ENCODE measurements around the gene TDRD7.
A peak's percentile ranks its signal among the peaks of the same experiment; 100 is the strongest.

The TDRD7 gene

GRCh38 chr9:97411789-97412625, at the start of gene TDRD7:
TDRD7 (plus strand) TSS chr9:97412096; CDS start chr9:97428466, 16,370 bp downstream.
- peak; percentile 84 to 89 (median 85) for DNase-seq (ENCODE audit: low read depth in 4 of 4, low spot score in 1 of 4)

- no peak for DNase-seq (ENCODE audit: low read depth in 4 of 4, low spot score in 1 of 4)
Observed at GRCh38 chr9:97362777-97363545, 48.9 kb upstream of the TDRD7 start.

- no peak for DNase-seq (ENCODE audit: low read depth in 4 of 4, low spot score in 1 of 4)
Observed at GRCh38 chr9:97363661-97364299, 48.1 kb upstream of the TDRD7 start.

DNA sequence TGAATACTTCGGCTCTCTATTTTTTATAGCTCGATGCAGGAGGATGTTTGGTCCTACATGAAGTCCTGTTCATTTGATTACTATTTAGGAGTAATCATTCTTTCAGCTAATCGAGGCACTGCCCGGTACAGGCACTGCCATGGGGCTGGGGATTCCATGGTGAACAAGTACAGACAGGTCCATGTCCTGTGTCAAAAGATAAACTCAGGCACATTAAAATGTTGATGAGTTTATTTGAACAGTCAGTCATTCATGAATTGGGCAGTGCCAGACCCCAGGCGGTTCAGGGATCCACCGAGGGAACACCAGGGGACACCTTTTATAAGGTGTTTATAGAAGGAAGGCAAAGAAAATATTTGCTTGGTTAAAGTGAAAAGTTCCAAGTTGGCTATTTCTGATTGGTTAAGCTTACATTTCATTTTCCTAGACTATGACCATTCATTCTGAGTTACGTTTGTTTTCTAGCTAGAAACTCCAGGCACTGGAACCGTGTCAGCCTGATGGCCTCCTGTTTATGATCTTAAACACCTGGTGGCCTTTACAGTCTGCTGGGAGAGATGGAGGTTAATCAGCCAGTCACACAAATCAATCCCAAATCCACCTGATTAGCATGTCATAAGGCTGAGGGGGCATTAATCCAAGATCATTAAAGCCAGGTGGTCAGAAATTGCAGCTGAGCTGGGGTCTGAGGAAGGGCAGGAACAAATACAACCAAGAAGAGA, 47.0 kb upstream of the TDRD7 start:
- no peak for DNase-seq (ENCODE audit: low read depth in 4 of 4, low spot score in 1 of 4)

GRCh38 chr9:97365634-97366033, 46.3 kb upstream of the TDRD7 start:
- DNase-seq (ENCODE audit: low read depth in 4 of 4, low spot score in 1 of 4) = no peak

GRCh38 chr9:97366476-97366875, 45.4 kb upstream of the TDRD7 start:
- DNase-seq (ENCODE audit: low read depth in 4 of 4, low spot score in 1 of 4) = no peak

DNA sequence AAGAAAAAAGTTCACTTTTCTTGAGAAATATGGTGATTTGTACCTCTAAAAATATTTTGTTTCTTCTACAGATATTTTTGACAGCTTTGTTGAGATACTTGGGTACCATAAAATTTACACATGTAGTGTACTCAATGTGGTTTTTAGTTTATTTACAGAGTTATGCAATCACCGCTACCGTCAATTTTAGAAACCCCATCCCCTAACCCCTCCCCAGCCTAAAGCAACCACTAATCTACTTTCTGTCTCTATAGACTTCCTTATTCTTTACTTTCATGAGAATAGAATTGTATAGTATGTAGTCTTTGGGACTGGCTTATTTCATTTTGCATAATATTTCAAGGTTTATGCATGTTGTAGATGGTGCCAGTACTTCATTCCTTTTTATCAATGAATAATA, 45.0 kb upstream of the TDRD7 start:
- no peak for DNase-seq (ENCODE audit: low read depth in 4 of 4, low spot score in 1 of 4)

GRCh38 chr9:97367729-97368128, 44.2 kb upstream of the TDRD7 start:
- no peak for DNase-seq (ENCODE audit: low read depth in 4 of 4, low spot score in 1 of 4)

DNA sequence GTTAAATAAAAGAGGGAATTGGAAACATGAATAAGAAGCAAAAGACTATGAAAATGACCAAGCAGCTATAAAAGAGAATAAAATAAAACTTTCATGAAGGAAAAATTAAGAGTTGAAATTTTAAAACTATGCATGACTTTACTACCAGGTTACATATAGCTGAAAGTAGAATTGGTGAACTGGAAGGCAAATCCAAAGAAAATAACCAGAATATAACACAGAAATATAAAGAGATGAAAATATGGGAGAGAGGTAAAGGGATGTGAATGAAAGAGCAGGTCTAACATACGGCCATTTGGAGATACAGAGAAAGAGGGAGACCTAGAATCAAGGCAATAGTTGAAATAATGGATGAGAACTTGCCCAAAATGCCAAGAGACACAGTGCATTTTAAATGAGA, 42.9 kb upstream of the TDRD7 start:
- DNase-seq (ENCODE audit: low read depth in 4 of 4, low spot score in 1 of 4) = no peak

DNA sequence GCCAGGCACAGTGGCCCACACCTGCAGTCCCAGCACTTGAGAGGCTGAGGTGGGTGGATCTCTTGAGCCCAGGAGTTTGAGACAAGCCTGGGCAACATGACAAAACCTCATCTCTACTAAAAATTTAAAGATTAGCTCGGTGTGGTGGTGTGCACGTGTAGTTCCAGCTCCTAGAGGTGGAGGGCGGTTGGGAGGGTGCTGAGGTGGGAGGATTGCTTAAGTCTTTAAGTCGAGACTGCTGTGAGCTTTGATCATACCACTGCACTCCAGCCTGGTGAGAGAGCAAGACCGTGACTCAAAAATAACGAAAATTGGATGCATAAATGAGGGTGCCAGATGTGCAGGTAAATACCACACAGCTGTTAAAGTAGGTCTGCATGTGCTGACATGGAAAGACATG, 39.3 kb upstream of the TDRD7 start:
- no peak for DNase-seq (ENCODE audit: low read depth in 4 of 4, low spot score in 1 of 4)

- DNase-seq (ENCODE audit: low read depth in 4 of 4, low spot score in 1 of 4) = no peak
Observed at GRCh38 chr9:97373331-97373730, 38.6 kb upstream of the TDRD7 start.

- DNase-seq (ENCODE audit: low read depth in 4 of 4, low spot score in 1 of 4) = no peak
Observed at GRCh38 chr9:97374811-97375210, 37.1 kb upstream of the TDRD7 start.

GRCh38 chr9:97376902-97377301, 35.0 kb upstream of the TDRD7 start:
- no peak for DNase-seq (ENCODE audit: low read depth in 4 of 4, low spot score in 1 of 4)

GRCh38 chr9:97382099-97382718, 29.7 kb upstream of the TDRD7 start:
- DNase-seq (ENCODE audit: low read depth in 4 of 4, low spot score in 1 of 4) = no peak

DNA sequence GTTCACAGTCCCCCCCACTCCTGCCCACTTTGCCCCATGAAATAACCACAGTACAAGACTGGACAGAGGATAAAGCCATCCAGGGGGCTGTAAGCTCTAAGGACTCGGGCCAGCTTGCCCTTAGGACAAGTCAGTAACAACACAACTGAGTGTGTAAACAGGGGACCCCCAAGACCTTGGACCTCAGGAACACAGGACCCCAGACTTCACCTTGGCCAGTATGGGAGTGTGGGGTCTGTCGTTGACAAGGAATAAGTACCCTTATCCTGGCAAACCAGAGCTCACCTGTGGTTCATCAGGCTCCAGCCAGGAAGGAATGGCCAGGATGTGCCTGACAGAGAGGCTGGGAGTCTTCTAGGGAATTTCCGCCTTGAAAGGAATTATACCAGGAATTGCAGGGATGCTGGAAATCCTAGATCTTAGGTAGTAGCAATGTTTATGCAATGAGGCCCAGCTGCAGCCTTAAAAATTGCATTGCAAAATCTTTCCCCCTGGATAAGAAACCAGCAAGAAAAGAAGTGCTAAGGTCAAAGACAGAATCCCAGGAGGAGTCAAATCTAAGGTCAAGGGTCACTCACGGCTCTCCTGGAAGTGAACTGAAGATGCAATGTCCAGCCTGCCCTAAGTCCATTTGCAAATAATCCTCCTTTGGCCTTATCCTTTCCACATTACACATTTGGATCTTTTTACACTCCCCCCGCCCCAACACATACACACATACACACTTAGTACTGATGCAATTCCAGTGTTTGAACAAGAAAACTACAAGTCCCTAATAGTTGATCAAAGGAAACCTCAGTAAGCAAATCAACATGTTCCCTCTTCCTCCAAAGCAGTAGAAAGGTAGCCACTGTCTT, 27.3 kb upstream of the TDRD7 start:
- no peak for DNase-seq (ENCODE audit: low read depth in 4 of 4, low spot score in 1 of 4)

DNA sequence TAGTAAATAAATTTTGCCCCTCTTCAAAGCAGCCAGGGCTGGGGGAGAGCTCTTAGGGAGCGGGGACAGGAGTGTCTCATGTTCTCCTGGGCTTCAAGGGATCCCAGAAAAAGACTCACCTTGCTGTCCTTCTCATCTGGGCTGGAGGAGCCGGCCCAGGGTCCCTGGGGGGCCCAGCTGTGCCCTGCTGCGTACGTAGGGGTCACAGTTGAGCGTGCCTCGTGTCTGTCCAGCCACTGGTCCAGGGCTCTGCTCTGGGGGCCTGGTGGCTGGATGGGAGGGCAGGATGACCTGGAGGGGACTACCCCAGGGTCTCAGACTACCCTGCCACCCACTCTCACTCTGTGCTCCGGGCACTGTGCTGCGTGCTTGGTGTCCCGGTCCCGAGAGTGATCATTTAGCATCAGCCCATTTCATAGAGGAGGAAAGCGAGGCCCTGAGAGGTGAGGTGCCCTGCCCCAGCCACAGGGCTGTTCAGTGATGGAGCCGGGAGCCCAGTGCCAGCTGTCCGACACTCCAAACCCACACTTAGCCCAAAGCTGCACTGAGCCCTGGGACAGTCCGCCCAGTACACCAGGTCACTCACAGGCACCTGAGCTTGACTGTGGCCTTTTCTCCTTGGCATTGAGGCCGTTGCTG, 26.2 kb upstream of the TDRD7 start:
- DNase-seq (ENCODE audit: low read depth in 4 of 4, low spot score in 1 of 4) = no peak

- no peak for DNase-seq (ENCODE audit: low read depth in 4 of 4, low spot score in 1 of 4)
Observed at GRCh38 chr9:97386265-97386633, 25.6 kb upstream of the TDRD7 start.

GRCh38 chr9:97386733-97387503, 25.0 kb upstream of the TDRD7 start:
- peak; percentile 47 to 69 (median 60) for DNase-seq (ENCODE audit: low read depth in 4 of 4, low spot score in 1 of 4)

- DNase-seq (ENCODE audit: low read depth in 4 of 4, low spot score in 1 of 4) = no peak
Observed at GRCh38 chr9:97387504-97387886, 24.4 kb upstream of the TDRD7 start.

All from stimulated activated CD4-positive, alpha-beta T cell treated with anti-CD3 and anti-CD28 coated beads, Interleukin-1b, Interleukin-23, amount 100 ng/mL, for 24 hours (primary cell).